HEK293 (cell line): ENCODE results near the gene CTSA.
"Not testable (repeated sequence)": the region's sequence is repeated elsewhere in the genome, so short reads cannot be mapped to it uniquely, and the experiment has no call there.

Experiments used
- CTCF ChIA-PET: fragments of 350-600 bp; formaldehyde crosslinking; extraction: SDS; loops from one replicate; lab custom pipeline; 2021; ENCODE audit warnings: antibody characterized with exemption; lab: Yijun Ruan, JAX
- POLR2A ChIA-PET: fragments of 300-600 bp; formaldehyde crosslinking; extraction: SDS; loops from one replicate; lab custom pipeline; 2020; ENCODE audit warnings: antibody characterized with exemption, inconsistent platforms; lab: Yijun Ruan, JAX
- H3K27ac ChIP-seq: fragments of 200-500 bp; sonication (Bioruptor generic); 2 replicates; pipeline ENCODE4 v1.5.1; 2014; ENCODE audit warnings: low read depth, low read length, control low read depth, inconsistent platforms; ENCODE audit errors: extremely low read depth
- H3K36me3 ChIP-seq, 2 experiments: fragments of 200-500 bp in 1 of 2; sonication (Bioruptor generic) in 1 of 2; 1 replicate in 1 of 2; 2 replicates in 1 of 2; pipeline ENCODE4 v1.5.1; 2014 to 2017; ENCODE audit warnings: inconsistent platforms in 2 of 2, low read length in 2 of 2; ENCODE audit not compliant: control insufficient read depth in 2 of 2, insufficient read depth in 1 of 2
- H3K4me1 ChIP-seq: fragments of 200-500 bp; sonication (Bioruptor generic); 2 replicates; pipeline ENCODE4 v1.5.1; 2014; ENCODE audit warnings: mild to moderate bottlenecking, low read length, inconsistent platforms; ENCODE audit not compliant: control insufficient read depth, insufficient read depth
- H3K4me3 ChIP-seq: 2 replicates; pipeline ENCODE4 v1.5.1; 2011; ENCODE audit warnings: low read depth, mild to moderate bottlenecking, control low read depth, low read length, moderate library complexity
- H3K9me3 ChIP-seq: fragments of 200-500 bp; sonication (Bioruptor generic); 2 replicates; pipeline ENCODE4 v1.5.1; 2014; ENCODE audit warnings: low read depth, low read length, inconsistent platforms; ENCODE audit not compliant: control insufficient read depth, insufficient read depth
- BCL11B ChIP-seq: fragments of 450-650 bp; formaldehyde crosslinking; IDR thresholded peaks from 2 replicates; pipeline ENCODE4 v1.5.1; 2016; ENCODE audit warnings: low read depth, missing biosample characterization, missing genetic modification characterization
- EGR2 ChIP-seq: fragments of 450-650 bp; formaldehyde crosslinking; IDR thresholded peaks from 2 replicates; pipeline ENCODE4 v1.5.1; 2016; ENCODE audit warnings: low read depth, missing biosample characterization, missing genetic modification characterization
- TCF7L2 ChIP-seq: IDR thresholded peaks from 2 replicates; pipeline ENCODE4 v1.6.1; 2011; ENCODE audit warnings: low read depth, mild to moderate bottlenecking, inconsistent platforms, low read length, moderate library complexity, borderline replicate concordance
- WT1 ChIP-seq: fragments of 450-650 bp; formaldehyde crosslinking; IDR thresholded peaks from 2 replicates; pipeline ENCODE4 v1.5.1; 2016; ENCODE audit warnings: missing biosample characterization, missing genetic modification characterization
- ZBTB17 ChIP-seq: fragments of 450-650 bp; formaldehyde crosslinking; IDR thresholded peaks from 2 replicates; pipeline ENCODE4 v1.5.1; 2016; ENCODE audit warnings: missing biosample characterization, missing genetic modification characterization
- ZBTB20 ChIP-seq: fragments of 450-650 bp; formaldehyde crosslinking; IDR thresholded peaks from 2 replicates; pipeline ENCODE4 v1.5.1; 2016; ENCODE audit warnings: missing biosample characterization, missing genetic modification characterization
- ZFHX2 ChIP-seq: fragments of 450-650 bp; formaldehyde crosslinking; conservative IDR thresholded peaks from 2 replicates; pipeline ENCODE4 v1.5.1; 2016; ENCODE audit warnings: missing biosample characterization, missing genetic modification characterization
- ZFP3 ChIP-seq: fragments of 450-650 bp; formaldehyde crosslinking; IDR thresholded peaks from 2 replicates; pipeline ENCODE4 v1.5.1; 2016; ENCODE audit warnings: low read depth, missing biosample characterization, missing genetic modification characterization
- ZNF146 ChIP-seq: fragments of 450-650 bp; formaldehyde crosslinking; IDR thresholded peaks from 2 replicates; pipeline ENCODE4 v1.5.1; 2016; ENCODE audit warnings: missing biosample characterization, missing genetic modification characterization
- ZNF223 ChIP-seq: fragments of 450-650 bp; formaldehyde crosslinking; IDR thresholded peaks from 2 replicates; pipeline ENCODE4 v1.5.1; 2016; ENCODE audit warnings: missing biosample characterization, missing genetic modification characterization
- ZNF302 ChIP-seq: fragments of 450-650 bp; formaldehyde crosslinking; IDR thresholded peaks from 2 replicates; pipeline ENCODE4 v1.5.1; 2016; ENCODE audit warnings: missing biosample characterization, missing genetic modification characterization, low read depth
- ZNF404 ChIP-seq: fragments of 450-650 bp; formaldehyde crosslinking; IDR thresholded peaks from 2 replicates; pipeline ENCODE4 v1.5.1; 2017; ENCODE audit warnings: missing biosample characterization, missing genetic modification characterization
- ZNF558 ChIP-seq: fragments of 450-650 bp; formaldehyde crosslinking; IDR thresholded peaks from 2 replicates; pipeline ENCODE4 v1.5.1; 2016; ENCODE audit warnings: missing biosample characterization, missing genetic modification characterization
- ZNF624 ChIP-seq: fragments of 450-650 bp; formaldehyde crosslinking; IDR thresholded peaks from 2 replicates; pipeline ENCODE4 v1.5.1; 2017; ENCODE audit warnings: missing biosample characterization, missing genetic modification characterization
- ZSCAN23 ChIP-seq: fragments of 450-650 bp; formaldehyde crosslinking; IDR thresholded peaks from 2 replicates; pipeline ENCODE4 v1.5.1; 2016; ENCODE audit warnings: missing biosample characterization, missing genetic modification characterization
- ZXDB ChIP-seq: fragments of 450-650 bp; formaldehyde crosslinking; IDR thresholded peaks from 2 replicates; pipeline ENCODE4 v1.5.1; 2016; ENCODE audit warnings: missing biosample characterization, missing genetic modification characterization
- TF ChIP-seq, protein P1 (sequence below): fragments of 450-650 bp; formaldehyde crosslinking; IDR thresholded peaks from 2 replicates; pipeline ENCODE4 v1.5.1; 2016; ENCODE audit warnings: missing biosample characterization, missing genetic modification characterization, borderline replicate concordance
- TF ChIP-seq, protein P2 (sequence below): fragments of 450-650 bp; formaldehyde crosslinking; IDR thresholded peaks from 2 replicates; pipeline ENCODE4 v1.5.1; 2016; ENCODE audit warnings: missing biosample characterization, missing genetic modification characterization

The CTSA gene

DNA sequence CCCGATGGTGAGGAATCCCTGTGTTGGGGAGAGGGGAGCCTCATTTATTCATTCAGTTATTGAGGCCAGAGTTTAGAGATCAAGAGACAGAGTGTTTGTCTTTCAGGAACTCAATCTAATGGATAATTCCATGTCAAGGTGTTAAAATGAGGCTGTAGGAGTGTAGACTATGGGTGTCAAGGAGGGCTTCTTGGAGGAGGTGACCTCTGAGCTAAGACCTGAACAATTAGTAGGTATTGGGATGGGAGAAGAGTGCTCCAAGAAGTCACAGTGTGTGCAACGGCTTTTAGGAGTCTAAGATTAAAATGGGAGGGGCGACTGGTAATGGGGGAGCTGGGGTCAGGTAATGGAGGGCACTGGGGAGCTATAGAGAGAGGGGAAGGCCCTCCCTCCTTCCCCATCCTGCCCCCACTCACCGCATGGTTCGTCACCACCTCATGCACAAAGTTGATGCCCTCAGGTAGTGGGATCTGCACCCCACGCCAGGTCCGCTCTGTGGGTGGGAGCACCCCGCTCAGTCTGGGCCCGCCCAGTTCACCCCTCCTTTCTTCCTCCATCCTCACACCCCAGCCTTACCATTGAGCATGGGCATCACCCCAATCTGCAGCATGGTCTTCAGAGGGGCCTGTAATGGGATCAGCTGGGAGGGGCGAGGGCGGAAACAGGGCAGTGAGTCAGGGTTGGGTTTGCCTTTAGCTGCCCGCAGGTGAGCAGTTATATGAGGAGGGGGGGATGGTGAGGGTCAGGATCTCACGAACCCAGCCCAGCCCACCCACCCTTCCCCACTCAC is 8.1 kb downstream of the CTSA start:
- POLR2A ChIA-PET, result interaction anchor here (1.1 to 1.6 kb wide), 2 partner anchors 12 to 35 kb away, joined by 5 to 8 read pairs; partner anchors contain the start of gene PCIF1
- H3K9me3 ChIP-seq, result no peaks in the 10 kb centered on the region
- CTCF ChIA-PET, result interaction anchor here (1.3 kb wide), 1 partner anchor 100 kb away, joined by 3 read pairs; no protein-coding TSS in a partner anchor
- no peak for TF ChIP-seq ZSCAN23 (tag by site-specific recombination)
- no peak for TF ChIP-seq ZNF624 (tag by site-specific recombination)
- no peak for TF ChIP-seq ZFHX2 (tag by site-specific recombination)
- TF ChIP-seq, protein P1, sequence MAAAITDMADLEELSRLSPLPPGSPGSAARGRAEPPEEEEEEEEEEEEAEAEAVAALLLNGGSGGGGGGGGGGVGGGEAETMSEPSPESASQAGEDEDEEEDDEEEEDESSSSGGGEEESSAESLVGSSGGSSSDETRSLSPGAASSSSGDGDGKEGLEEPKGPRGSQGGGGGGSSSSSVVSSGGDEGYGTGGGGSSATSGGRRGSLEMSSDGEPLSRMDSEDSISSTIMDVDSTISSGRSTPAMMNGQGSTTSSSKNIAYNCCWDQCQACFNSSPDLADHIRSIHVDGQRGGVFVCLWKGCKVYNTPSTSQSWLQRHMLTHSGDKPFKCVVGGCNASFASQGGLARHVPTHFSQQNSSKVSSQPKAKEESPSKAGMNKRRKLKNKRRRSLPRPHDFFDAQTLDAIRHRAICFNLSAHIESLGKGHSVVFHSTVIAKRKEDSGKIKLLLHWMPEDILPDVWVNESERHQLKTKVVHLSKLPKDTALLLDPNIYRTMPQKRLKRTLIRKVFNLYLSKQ (tag by site-specific recombination), result no peak
- no peak for TF ChIP-seq BCL11B (tag by site-specific recombination)
- no peak for TF ChIP-seq ZNF302 (tag by site-specific recombination)
- no peak for TF ChIP-seq ZNF146
- no peak for TF ChIP-seq ZNF404 (tag by site-specific recombination)
- no peak for TF ChIP-seq ZXDB (tag by site-specific recombination)
- no peak for TF ChIP-seq ZBTB17 (tag by site-specific recombination)
- TF ChIP-seq, protein P2, sequence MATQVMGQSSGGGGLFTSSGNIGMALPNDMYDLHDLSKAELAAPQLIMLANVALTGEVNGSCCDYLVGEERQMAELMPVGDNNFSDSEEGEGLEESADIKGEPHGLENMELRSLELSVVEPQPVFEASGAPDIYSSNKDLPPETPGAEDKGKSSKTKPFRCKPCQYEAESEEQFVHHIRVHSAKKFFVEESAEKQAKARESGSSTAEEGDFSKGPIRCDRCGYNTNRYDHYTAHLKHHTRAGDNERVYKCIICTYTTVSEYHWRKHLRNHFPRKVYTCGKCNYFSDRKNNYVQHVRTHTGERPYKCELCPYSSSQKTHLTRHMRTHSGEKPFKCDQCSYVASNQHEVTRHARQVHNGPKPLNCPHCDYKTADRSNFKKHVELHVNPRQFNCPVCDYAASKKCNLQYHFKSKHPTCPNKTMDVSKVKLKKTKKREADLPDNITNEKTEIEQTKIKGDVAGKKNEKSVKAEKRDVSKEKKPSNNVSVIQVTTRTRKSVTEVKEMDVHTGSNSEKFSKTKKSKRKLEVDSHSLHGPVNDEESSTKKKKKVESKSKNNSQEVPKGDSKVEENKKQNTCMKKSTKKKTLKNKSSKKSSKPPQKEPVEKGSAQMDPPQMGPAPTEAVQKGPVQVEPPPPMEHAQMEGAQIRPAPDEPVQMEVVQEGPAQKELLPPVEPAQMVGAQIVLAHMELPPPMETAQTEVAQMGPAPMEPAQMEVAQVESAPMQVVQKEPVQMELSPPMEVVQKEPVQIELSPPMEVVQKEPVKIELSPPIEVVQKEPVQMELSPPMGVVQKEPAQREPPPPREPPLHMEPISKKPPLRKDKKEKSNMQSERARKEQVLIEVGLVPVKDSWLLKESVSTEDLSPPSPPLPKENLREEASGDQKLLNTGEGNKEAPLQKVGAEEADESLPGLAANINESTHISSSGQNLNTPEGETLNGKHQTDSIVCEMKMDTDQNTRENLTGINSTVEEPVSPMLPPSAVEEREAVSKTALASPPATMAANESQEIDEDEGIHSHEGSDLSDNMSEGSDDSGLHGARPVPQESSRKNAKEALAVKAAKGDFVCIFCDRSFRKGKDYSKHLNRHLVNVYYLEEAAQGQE (tag by site-specific recombination), result no peak
- no peak for TF ChIP-seq ZBTB20 (tag by site-specific recombination)
- no peak for TF ChIP-seq TCF7L2
- no peak for TF ChIP-seq ZNF223 (tag by site-specific recombination)
- no peak for TF ChIP-seq WT1
- TF ChIP-seq EGR2, result no peak
- no peak for TF ChIP-seq ZFP3
- TF ChIP-seq ZNF558 (tag by site-specific recombination), result no peak
- TF ChIP-seq, all 188 proteins: peak for 0
- Histone ChIP-seq H3K36me3 (peaks cover 0 to 30% of the 10 kb centered on the region in 2 experiments; a peak in 2 of 3 replicates), H3K4me3 (no peak overlapping the region), H3K27ac (no peak overlapping the region), H3K4me1 (no peaks in the 10 kb centered on the region)

DNA sequence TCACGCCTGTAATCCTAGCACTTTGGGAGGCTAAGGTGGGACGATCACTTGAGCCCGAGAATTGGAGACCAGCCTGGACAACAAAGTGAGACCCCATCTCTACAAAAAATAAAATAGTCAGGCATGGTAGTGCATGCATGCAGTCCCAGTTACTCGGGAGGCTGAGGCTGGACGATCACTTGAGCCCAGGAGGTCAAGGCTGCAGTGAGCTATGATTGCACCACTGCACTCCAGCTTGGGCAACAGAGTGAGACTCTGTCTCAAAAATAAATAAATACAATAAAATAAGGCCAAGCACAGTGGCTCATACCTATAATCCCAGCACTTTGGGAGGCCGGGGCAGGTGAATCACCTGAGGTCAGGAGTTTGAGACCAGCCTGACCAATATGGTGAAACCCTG is 10.2 kb downstream of the CTSA start:
- POLR2A ChIA-PET, result interaction anchor here (1.0 kb wide), 1 partner anchor 21 kb away, joined by 3 read pairs; the partner anchor contains the start of gene ZSWIM1
- H3K27ac ChIP-seq, CTCF ChIA-PET, H3K4me1 ChIP-seq, H3K4me3 ChIP-seq, H3K9me3 ChIP-seq: not testable (repeated sequence)
- peaks cover 0 to 22% of the 10 kb centered on the region in 2 experiments; a peak in 1 of 3 replicates for H3K36me3 ChIP-seq
